ENCODE results near the gene OR51B4. TPM values are rescaled to one million over a fixed set of nuclear protein-coding genes. Genes with fewer than 3 reads are reported as not detected.
A peak's percentile ranks its signal among the peaks of the same experiment; 100 is the strongest.
"Not testable (repeated sequence)": the region's sequence is repeated elsewhere in the genome, so short reads cannot be mapped to it uniquely, and the experiment has no call there.

The OR51B4 gene
- total RNA-seq, 6 donors from 2014 or later = 0.27 TPM; not detected in 5

DNA sequence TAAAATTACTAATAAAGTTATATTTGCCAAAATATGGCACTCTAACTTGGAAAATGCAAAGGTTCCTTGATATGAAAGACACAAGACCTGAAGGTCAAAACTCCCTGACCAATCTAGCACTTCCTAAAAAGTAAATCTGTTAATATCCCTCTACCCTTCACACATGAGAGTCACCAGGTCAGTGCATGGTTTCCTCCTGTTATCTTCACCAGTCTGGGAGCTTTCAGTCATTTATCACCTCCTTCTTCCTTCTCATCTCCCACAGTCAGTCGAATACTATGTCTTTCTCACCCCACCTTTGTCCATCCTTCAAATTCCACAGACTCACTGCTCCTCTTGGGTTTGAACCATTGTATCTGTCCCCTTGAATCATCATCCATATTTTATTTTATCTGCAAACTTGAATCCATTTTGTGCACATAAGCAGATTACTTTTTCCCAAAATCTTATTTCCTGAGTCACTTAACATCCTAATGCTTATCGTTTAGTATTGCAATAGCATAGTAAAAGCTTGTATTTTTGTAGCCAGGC is 34.6 kb downstream of the OR51B4 start:
- H3K4me3 ChIP-seq = no peak overlapping the region
- H3K27ac ChIP-seq = no peak overlapping the region
- no peaks in the 10 kb centered on the region for H3K4me1 ChIP-seq
- H3K27me3 ChIP-seq = no peaks in the 10 kb centered on the region
- 68 to 77% methylated on average over 2 of the region's 2 CpGs for WGBS, 2 donors
- H3K9me3 ChIP-seq = no peaks in the 10 kb centered on the region
- no peaks in the 10 kb centered on the region for H3K36me3 ChIP-seq
- TF ChIP-seq, protein P1, sequence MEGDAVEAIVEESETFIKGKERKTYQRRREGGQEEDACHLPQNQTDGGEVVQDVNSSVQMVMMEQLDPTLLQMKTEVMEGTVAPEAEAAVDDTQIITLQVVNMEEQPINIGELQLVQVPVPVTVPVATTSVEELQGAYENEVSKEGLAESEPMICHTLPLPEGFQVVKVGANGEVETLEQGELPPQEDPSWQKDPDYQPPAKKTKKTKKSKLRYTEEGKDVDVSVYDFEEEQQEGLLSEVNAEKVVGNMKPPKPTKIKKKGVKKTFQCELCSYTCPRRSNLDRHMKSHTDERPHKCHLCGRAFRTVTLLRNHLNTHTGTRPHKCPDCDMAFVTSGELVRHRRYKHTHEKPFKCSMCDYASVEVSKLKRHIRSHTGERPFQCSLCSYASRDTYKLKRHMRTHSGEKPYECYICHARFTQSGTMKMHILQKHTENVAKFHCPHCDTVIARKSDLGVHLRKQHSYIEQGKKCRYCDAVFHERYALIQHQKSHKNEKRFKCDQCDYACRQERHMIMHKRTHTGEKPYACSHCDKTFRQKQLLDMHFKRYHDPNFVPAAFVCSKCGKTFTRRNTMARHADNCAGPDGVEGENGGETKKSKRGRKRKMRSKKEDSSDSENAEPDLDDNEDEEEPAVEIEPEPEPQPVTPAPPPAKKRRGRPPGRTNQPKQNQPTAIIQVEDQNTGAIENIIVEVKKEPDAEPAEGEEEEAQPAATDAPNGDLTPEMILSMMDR (IDR thresholded peaks at IDR 0.05) = no peak
- no peak for TF ChIP-seq POLR2A (IDR thresholded peaks at IDR 0.05)
- no peak for TF ChIP-seq EP300 (IDR thresholded peaks at IDR 0.05)
- no peak for TF ChIP-seq POLR2AphosphoS5 (IDR thresholded peaks at IDR 0.05)
- no peak for DNase-seq
- ATAC-seq (ENCODE audit: low FRiP score in 2 of 2) = no peak

DNA sequence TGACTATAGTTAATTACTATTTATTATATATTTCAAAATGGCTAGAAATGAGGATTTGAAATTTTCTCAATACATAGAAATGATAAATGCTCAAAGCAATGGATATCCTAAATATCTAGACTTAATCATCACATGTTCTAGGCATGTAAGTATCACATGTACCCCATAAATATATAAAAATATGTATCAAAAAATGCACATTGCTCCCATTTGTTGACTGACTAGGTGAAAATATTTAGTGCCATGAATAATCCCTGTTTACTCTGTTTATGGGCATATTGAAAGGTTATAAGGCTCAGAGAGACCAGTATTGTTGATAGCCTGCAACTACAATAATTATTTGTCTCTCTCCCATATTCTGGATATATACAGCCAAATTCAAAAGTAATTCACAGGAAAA is 35.1 kb downstream of the OR51B4 start:
- ATAC-seq (ENCODE audit: low FRiP score in 2 of 2) (no peak), DNase-seq (no peak)
- no peaks in the 10 kb centered on the region for H3K27me3 ChIP-seq
- TF ChIP-seq POLR2AphosphoS5 (IDR thresholded peaks at IDR 0.05) = no peak
- no peak for TF ChIP-seq POLR2A (IDR thresholded peaks at IDR 0.05)
- TF ChIP-seq, protein P1 (IDR thresholded peaks at IDR 0.05) = no peak
- no peak for TF ChIP-seq EP300 (IDR thresholded peaks at IDR 0.05)
- H3K36me3 ChIP-seq = no peaks in the 10 kb centered on the region
- H3K27ac ChIP-seq = no peak overlapping the region
- no peaks in the 10 kb centered on the region for H3K9me3 ChIP-seq
- H3K4me3 ChIP-seq = no peak overlapping the region
- H3K4me1 ChIP-seq = no peaks in the 10 kb centered on the region

DNA sequence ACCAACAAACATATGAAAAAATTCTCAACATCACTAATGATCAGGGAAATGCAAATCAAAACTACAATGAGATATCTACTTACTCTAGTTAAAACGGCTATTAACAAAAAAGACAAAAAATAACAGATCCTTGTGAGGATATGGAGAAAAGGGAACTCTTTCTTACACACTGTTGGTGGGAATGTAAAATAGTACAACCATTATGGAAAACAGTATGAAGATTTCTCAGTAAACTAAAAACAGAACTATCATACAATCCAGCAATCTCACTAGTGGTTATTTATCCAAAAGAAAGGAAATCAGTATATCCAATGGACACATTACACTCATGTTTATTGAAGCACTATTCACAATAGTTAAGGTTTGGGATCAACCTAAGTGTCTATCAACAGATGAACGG is 35.9 kb downstream of the OR51B4 start:
- Histone ChIP-seq H3K27me3 (no peaks in the 10 kb centered on the region), H3K27ac (no peak overlapping the region), H3K4me3 (no peak overlapping the region), H3K9me3 (no peaks in the 10 kb centered on the region), H3K36me3 (no peaks in the 10 kb centered on the region), H3K4me1 (no peaks in the 10 kb centered on the region)
- 46 to 70% methylated on average over 2 of the region's 2 CpGs for WGBS, 2 donors
- ATAC-seq (ENCODE audit: low FRiP score in 2 of 2) (no peak), DNase-seq (no peak)
- TF ChIP-seq, protein P1 (IDR thresholded peaks at IDR 0.05) = no peak
- no peak for TF ChIP-seq POLR2A (IDR thresholded peaks at IDR 0.05)
- TF ChIP-seq POLR2AphosphoS5 (IDR thresholded peaks at IDR 0.05) = no peak
- no peak for TF ChIP-seq EP300 (IDR thresholded peaks at IDR 0.05)

DNA sequence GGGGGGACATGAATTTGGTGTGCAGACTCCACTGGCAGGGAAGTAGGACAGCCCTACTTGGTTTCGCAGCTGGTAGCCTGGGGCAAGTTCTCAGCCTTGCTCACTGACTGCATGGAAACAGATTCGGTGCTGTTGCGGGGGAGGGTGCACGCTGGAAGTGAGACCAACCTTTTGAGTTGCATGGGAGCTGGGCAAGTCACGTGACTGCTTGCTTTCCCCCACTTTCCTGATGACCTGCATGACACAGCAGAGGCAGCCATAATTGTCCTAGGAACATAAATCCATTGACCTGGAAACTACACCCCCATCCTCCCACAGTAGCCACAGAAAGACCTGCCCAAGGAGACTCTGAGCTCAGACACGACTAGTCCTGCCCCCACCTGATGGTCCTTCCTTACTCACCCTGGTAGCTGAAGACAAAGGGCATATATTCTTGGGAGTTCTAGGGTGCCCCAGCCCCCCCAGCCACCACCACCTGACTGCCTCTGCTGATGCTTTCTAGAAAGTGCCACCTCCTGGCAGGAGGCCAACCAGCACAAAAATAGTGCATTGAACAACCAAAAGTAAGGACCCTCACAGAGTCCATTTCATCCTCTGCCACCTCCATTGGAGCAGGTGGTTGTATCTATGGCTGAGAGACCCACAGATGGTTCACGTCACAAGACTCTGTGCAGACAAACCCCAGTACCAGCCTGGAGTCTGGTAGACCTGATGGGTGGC is 43.0 kb downstream of the OR51B4 start:
- DNase-seq = no peak
- no peaks in the 10 kb centered on the region for H3K36me3 ChIP-seq
- no peaks in the 10 kb centered on the region for H3K4me1 ChIP-seq
- TF ChIP-seq, protein P1 (IDR thresholded peaks at IDR 0.05) = no peak
- TF ChIP-seq POLR2A (IDR thresholded peaks at IDR 0.05) = no peak
- no peak for TF ChIP-seq EP300 (IDR thresholded peaks at IDR 0.05)
- no peak for TF ChIP-seq POLR2AphosphoS5 (IDR thresholded peaks at IDR 0.05)
- no peaks in the 10 kb centered on the region for H3K27me3 ChIP-seq
- 81 to 82% methylated on average over 4 to 7 of the region's 7 CpGs for WGBS, 2 donors
- H3K9me3 ChIP-seq = no peaks in the 10 kb centered on the region
- H3K4me3 ChIP-seq = no peak overlapping the region
- ATAC-seq (ENCODE audit: low FRiP score in 2 of 2) = no peak
- no peak overlapping the region for H3K27ac ChIP-seq

DNA sequence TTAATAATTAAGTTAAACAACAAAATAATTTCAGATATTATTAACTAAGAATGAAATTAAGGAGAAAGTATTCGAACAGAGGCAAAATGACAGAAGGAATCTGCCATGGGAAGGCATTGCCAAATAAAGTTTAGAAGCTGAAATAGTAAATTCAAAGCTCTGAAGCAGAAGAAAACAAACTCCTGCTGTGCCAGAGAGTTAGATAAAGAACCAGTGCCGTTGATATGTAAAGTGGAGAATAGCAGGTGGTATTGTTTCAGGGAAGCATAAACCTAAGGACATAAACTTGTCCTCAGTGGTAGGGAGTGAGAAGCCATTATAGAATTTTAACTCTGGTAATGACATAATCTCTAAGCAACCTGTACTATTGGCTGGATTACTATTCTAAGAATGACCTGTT is 44.5 kb downstream of the OR51B4 start:
- TF ChIP-seq POLR2A (IDR thresholded peaks at IDR 0.05) (no peak), POLR2AphosphoS5 (IDR thresholded peaks at IDR 0.05) (no peak), EP300 (IDR thresholded peaks at IDR 0.05) (no peak)
- TF ChIP-seq, protein P1 (IDR thresholded peaks at IDR 0.05) = no peak
- Histone ChIP-seq H3K9me3 (no peaks in the 10 kb centered on the region), H3K4me3 (no peak overlapping the region), H3K27me3 (no peaks in the 10 kb centered on the region), H3K36me3 (no peaks in the 10 kb centered on the region), H3K4me1 (no peaks in the 10 kb centered on the region), H3K27ac (no peak overlapping the region)
- 26 to 40% methylated on average over 2 of the region's 2 CpGs for WGBS, 2 donors
- ATAC-seq (ENCODE audit: low FRiP score in 2 of 2) (no peak), DNase-seq (no peak)

DNA sequence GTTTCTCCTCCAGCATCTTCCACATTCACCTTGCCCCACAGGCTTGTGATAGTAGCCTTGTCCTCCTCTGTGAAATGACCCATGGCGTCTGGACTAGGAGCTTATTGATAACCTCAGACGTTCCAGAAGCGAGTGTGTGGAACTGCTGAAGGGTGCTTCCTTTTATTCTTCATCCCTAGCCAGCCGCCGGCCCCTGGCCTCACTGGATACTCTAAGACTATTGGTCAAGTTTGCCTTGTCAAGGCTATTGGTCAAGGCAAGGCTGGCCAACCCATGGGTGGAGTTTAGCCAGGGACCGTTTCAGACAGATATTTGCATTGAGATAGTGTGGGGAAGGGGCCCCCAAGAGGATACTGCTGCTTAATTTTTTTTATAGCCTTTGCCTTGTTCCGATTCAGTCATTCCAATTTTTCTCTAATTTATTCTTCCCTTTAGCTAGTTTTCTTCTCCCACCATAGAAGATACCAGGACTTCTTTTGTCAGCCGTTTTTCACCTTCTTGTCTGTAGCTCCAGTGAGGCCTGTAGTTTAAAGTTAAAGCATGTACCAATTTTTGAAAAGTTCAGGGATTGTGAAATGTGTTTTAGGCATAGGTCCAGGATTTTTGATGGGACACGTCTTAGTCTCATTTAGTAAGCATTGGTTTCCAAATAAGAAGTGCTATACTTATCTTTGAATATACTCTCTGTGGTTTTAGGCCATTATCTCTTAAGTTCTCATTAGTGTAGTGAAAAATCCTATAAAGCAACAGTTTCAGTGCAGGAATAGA is 46.9 kb downstream of the OR51B4 start, which contains the start of gene HBG2:
HBG2 (minus strand) TSS at position 136 of the 768 bp plus-strand sequence; CDS start at position 83, 53 bp downstream.
- DNase-seq; H3K9me3 ChIP-seq; ATAC-seq (ENCODE audit: low FRiP score in 2 of 2); H3K4me3 ChIP-seq; H3K4me1 ChIP-seq; H3K27me3 ChIP-seq; H3K27ac ChIP-seq; H3K36me3 ChIP-seq: not testable (repeated sequence)
- 63 to 65% methylated on average over 4 of the region's 9 CpGs for WGBS, 2 donors

DNA sequence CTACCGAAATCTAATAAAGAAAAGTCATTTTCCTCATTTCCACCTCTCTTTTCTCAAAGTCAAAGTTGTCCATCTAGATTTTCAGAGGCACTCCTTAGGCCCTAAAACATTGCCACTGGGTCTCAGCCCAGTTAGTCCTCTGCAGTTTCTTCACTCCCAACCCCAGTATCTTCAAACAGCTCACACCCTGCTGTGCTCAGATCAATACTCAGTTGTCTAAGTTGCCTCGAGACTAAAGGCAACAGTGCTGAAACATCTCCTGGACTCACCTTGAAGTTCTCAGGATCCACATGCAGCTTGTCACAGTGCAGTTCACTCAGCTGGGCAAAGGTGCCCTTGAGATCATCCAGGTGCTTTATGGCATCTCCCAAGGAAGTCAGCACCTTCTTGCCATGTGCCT is 47.7 kb downstream of the OR51B4 start:
- H3K4me1 ChIP-seq, H3K9me3 ChIP-seq, H3K4me3 ChIP-seq, H3K27ac ChIP-seq, H3K27me3 ChIP-seq, H3K36me3 ChIP-seq, DNase-seq: not testable (repeated sequence)
- WGBS, 2 donors = 80% methylated on average over 2 of the region's 2 CpGs
- peak; percentile 46 to 56 for ATAC-seq (ENCODE audit: low FRiP score in 2 of 2)
